H9 (cell line): ENCODE data around the gene RAB3A. TPM values are rescaled to one million over a fixed set of nuclear protein-coding genes. Genes with fewer than 3 reads are reported as not detected.

Experiments used
- DNase-seq: peaks from one replicate; pipeline ENCODE4 v3.0.0-alpha.2; 2017
- H2AFZ ChIP-seq: one replicate; pipeline ENCODE4 v1.6.1; 2013; ENCODE audit warnings: mild to moderate bottlenecking, low read length, control low read depth, moderate library complexity
- H2AK5ac ChIP-seq: 2 replicates; pipeline ENCODE4 v1.6.1; 2013; ENCODE audit warnings: low read length, control low read depth, mixed read lengths; ENCODE audit not compliant: insufficient read length
- H2BK120ac ChIP-seq: one replicate; pipeline ENCODE4 v1.6.1; 2013; ENCODE audit warnings: low read depth, mild to moderate bottlenecking, low read length, control low read depth, inconsistent platforms; ENCODE audit not compliant: poor library complexity, severe bottlenecking
- H2BK12ac ChIP-seq: 2 replicates; pipeline ENCODE4 v1.6.1; 2013; ENCODE audit warnings: low read length, control low read depth, mixed read lengths, low read depth; ENCODE audit not compliant: insufficient read length
- H2BK15ac ChIP-seq: 2 replicates; pipeline ENCODE4 v1.6.1; 2013; ENCODE audit warnings: low read depth, low read length, control low read depth
- H2BK20ac ChIP-seq: one replicate; pipeline ENCODE4 v1.6.1; 2013; ENCODE audit warnings: low read depth, mild to moderate bottlenecking, low read length, control low read depth, inconsistent platforms; ENCODE audit not compliant: poor library complexity, severe bottlenecking
- H2BK5ac ChIP-seq: 2 replicates; pipeline ENCODE4 v1.6.1; 2013; ENCODE audit warnings: low read length, control low read depth, mixed read lengths; ENCODE audit not compliant: insufficient read length
- H3K14ac ChIP-seq: 2 replicates; pipeline ENCODE4 v1.6.1; 2013; ENCODE audit warnings: low read length, control low read depth; ENCODE audit not compliant: insufficient read depth
- H3K18ac ChIP-seq: 2 replicates; pipeline ENCODE4 v1.6.1; 2013; ENCODE audit warnings: low read depth, mild to moderate bottlenecking, mixed read lengths, low read length, control low read depth; ENCODE audit not compliant: insufficient read length
- H3K23ac ChIP-seq: 2 replicates; pipeline ENCODE4 v1.6.1; 2013; ENCODE audit warnings: low read length, control low read depth, mixed read lengths, low read depth; ENCODE audit not compliant: insufficient read length
- H3K23me2 ChIP-seq: 2 replicates; pipeline ENCODE4 v1.6.1; 2013; ENCODE audit warnings: low read depth, mild to moderate bottlenecking, mixed read lengths, low read length, control low read depth; ENCODE audit not compliant: insufficient read length, poor library complexity, severe bottlenecking
- H3K27ac ChIP-seq: 2 replicates; pipeline ENCODE4 v1.5.1; 2013; ENCODE audit warnings: low read length, control low read depth, mixed read lengths, low read depth; ENCODE audit not compliant: insufficient read length
- H3K27me3 ChIP-seq: 2 replicates; pipeline ENCODE4 v1.6.1; 2013; ENCODE audit warnings: low read length, control low read depth, inconsistent platforms; ENCODE audit not compliant: insufficient read depth
- H3K4ac ChIP-seq: 2 replicates; pipeline ENCODE4 v1.6.1; 2013; ENCODE audit warnings: low read depth, mild to moderate bottlenecking, control low read depth, inconsistent platforms, low read length, moderate library complexity
- H3K4me1 ChIP-seq: 2 replicates; pipeline ENCODE4 v1.6.1; 2013; ENCODE audit warnings: low read length, control low read depth, inconsistent platforms; ENCODE audit not compliant: insufficient read depth
- H3K4me2 ChIP-seq: 2 replicates; pipeline ENCODE4 v1.6.1; 2013; ENCODE audit warnings: low read length, control low read depth, mixed read lengths; ENCODE audit not compliant: insufficient read length, insufficient read depth
- H3K56ac ChIP-seq: 2 replicates; pipeline ENCODE4 v1.6.1; 2013; ENCODE audit warnings: low read depth, mild to moderate bottlenecking, mixed read lengths, low read length, control low read depth; ENCODE audit not compliant: insufficient read length
- H3K79me1 ChIP-seq: 2 replicates; pipeline ENCODE4 v1.6.1; 2013; ENCODE audit warnings: low read depth, mild to moderate bottlenecking, moderate library complexity, low read length, control low read depth, inconsistent platforms; ENCODE audit not compliant: insufficient read depth, poor library complexity, severe bottlenecking
- H3K79me2 ChIP-seq: 2 replicates; pipeline ENCODE4 v1.6.1; 2013; ENCODE audit warnings: low read length, control low read depth, inconsistent platforms; ENCODE audit not compliant: insufficient read depth
- H3K9ac ChIP-seq: 2 replicates; pipeline ENCODE4 v1.6.1; 2013; ENCODE audit warnings: low read length, control low read depth, mixed read lengths; ENCODE audit not compliant: insufficient read length; ENCODE audit errors: extremely low read depth
- H3K9me3 ChIP-seq: one replicate; pipeline ENCODE4 v1.6.1; 2013; ENCODE audit warnings: low read depth, low read length, inconsistent platforms; ENCODE audit not compliant: control insufficient read depth
- H3T11ph ChIP-seq: one replicate; pipeline ENCODE4 v1.6.1; 2013; ENCODE audit warnings: mild to moderate bottlenecking, low read length, control low read depth, inconsistent platforms
- H4K20me1 ChIP-seq: one replicate; pipeline ENCODE4 v1.6.1; 2013; ENCODE audit not compliant: control insufficient read depth, insufficient read length, insufficient read depth
- H4K5ac ChIP-seq: 2 replicates; pipeline ENCODE4 v1.6.1; 2013; ENCODE audit warnings: low read depth, mild to moderate bottlenecking, mixed read lengths, low read length, control low read depth; ENCODE audit not compliant: insufficient read length
- H4K8ac ChIP-seq: replicated peaks from 2 replicates; pipeline ENCODE4 v1.6.1; 2013; ENCODE audit warnings: low read length, control low read depth, mixed read lengths, low read depth; ENCODE audit not compliant: insufficient read length
- H4K91ac ChIP-seq: 2 replicates; pipeline ENCODE4 v1.6.1; 2013; ENCODE audit warnings: low read depth, mild to moderate bottlenecking, moderate library complexity, mixed read lengths, low read length, control low read depth; ENCODE audit not compliant: insufficient read length
- H3K27ac Mint-ChIP-seq, 3 experiments: 2 replicates in 2 of 3; 3 replicates in 1 of 3; pipeline ENCODE4 v1.8.0; 2020 to 2021; ENCODE audit warnings: mixed read lengths in 3 of 3, mild to moderate bottlenecking in 1 of 3, moderate library complexity in 1 of 3
- H3K27me3 Mint-ChIP-seq: 2 replicates; pipeline ENCODE4 v1.8.0; 2021; ENCODE audit warnings: low read depth, mild to moderate bottlenecking, moderate library complexity, mixed read lengths
- H3K36me3 Mint-ChIP-seq, 3 experiments: 2 replicates in 2 of 3; 3 replicates in 1 of 3; pipeline ENCODE4 v1.8.0; 2020 to 2021; ENCODE audit warnings: low read depth in 3 of 3, mixed read lengths in 3 of 3; ENCODE audit not compliant: insufficient read depth in 1 of 3
- H3K4me1 Mint-ChIP-seq, 2 experiments: 2 replicates each; pipeline ENCODE4 v1.8.0; 2020; ENCODE audit warnings: mixed read lengths in 2 of 2
- H3K4me3 Mint-ChIP-seq, 2 experiments: 2 replicates in 1 of 2; 3 replicates in 1 of 2; pipeline ENCODE4 v1.8.0; 2020 to 2021; ENCODE audit warnings: mild to moderate bottlenecking in 2 of 2, mixed read lengths in 2 of 2, moderate library complexity in 1 of 2
- H3K9me3 Mint-ChIP-seq, 2 experiments: 2 replicates in 1 of 2; 3 replicates in 1 of 2; pipeline ENCODE4 v1.8.0; 2020; ENCODE audit warnings: mild to moderate bottlenecking in 2 of 2, mixed read lengths in 2 of 2, moderate library complexity in 1 of 2
- WGBS: extraction: QIAGEN DNeasy Blood & Tissue Kit; methylation state at CpG from one replicate; pipeline ENCODE4 v1.1.7; 2013; ENCODE audit warnings: missing lambda C conversion rate, low lambda C conversion rate, mixed read lengths; ENCODE audit not compliant: insufficient read length; ENCODE audit errors: extremely low coverage; 5-methylcytosine and 5-hydroxymethylcytosine counted together
- total RNA-seq: library from RNA; stranded (reverse); gene quantifications from 2 replicates; pipeline ENCODE4 v1.2.1, GENCODE V29; 2021
- TF ChIP-seq, protein P1 (sequence below): fragments of 200-600 bp; sonication (generic); conservative IDR thresholded peaks from 3 replicates; pipeline ENCODE4 v1.8.0; 2021; ENCODE audit warnings: antibody characterized with exemption, mild to moderate bottlenecking

Gene RAB3A
- total RNA-seq, 1 experiment from 2014 or later: 6.8 TPM

DNA sequence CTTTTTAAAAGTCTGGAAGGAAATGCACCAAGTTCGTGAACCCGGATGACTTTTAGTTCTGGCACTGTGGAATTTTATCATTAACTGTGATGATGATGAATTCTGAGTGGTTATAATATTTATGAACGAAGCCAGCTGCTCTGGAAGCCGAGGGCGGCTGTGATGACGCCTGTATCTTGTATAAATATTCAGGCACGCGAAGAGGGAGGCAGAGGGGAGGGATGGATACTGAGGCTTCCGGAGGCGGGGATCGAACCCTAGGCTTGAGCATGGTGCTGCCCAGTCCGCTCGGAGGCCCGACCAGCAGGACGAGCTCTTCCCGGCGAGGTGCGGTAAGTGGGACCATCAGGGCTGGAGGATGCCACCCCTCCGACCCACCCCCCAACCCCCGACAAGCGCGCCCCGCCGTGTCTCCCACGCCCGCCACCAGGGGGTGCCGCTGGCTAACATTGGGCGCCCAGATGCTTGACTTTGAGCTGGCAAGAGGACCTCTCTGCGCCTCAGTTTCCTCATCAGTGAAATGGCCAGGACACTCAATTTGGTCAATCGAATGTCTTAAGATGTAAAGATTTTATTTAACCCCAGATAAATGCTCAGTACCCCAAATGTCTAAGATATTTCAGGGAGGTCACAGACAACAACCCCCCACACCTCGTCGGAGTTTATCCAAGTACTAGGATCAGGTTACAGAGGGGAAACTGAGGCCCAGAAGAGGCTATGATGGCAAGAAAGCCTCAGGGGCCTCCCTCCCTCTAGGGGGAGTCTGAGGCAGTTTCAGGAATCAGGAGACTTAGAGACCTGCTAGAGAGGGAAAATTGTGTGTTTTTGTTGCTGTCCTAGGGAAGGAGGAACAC, 4.5 kb upstream of the RAB3A start:
- no peaks in the 10 kb centered on the region for H3K79me2 ChIP-seq
- H3K23ac ChIP-seq: no peak overlapping the region
- Mint-ChIP-seq H3K36me3 (no peaks in the 10 kb centered on the region), H3K9me3 (peaks cover 0 to under 1% of the 10 kb centered on the region in 2 experiments; a peak in 1 of 5 replicates), H3K4me1 (peaks cover 6 to 28% of the 10 kb centered on the region in 2 experiments), H3K27ac (no peak overlapping the region), H3K27me3 (no peaks in the 10 kb centered on the region), H3K4me3 (peak overlapping the region in 1 of 2 experiments; percentile 53; a peak in 2 of 5 replicates)
- H4K8ac ChIP-seq: no peak overlapping the region
- H2AK5ac ChIP-seq: no peak overlapping the region
- H2BK15ac ChIP-seq: no peak overlapping the region
- H3K18ac ChIP-seq: no peak overlapping the region
- no peak overlapping the region for H2AFZ ChIP-seq
- no peak overlapping the region for H4K5ac ChIP-seq
- H3K56ac ChIP-seq: no peak overlapping the region
- no peak overlapping the region for H2BK120ac ChIP-seq
- no peak overlapping the region for H4K91ac ChIP-seq
- H3K79me1 ChIP-seq: no peaks in the 10 kb centered on the region
- H3T11ph ChIP-seq: no peak overlapping the region
- H3K23me2 ChIP-seq: peaks cover 17% of the 10 kb centered on the region
- TF ChIP-seq, protein P1, sequence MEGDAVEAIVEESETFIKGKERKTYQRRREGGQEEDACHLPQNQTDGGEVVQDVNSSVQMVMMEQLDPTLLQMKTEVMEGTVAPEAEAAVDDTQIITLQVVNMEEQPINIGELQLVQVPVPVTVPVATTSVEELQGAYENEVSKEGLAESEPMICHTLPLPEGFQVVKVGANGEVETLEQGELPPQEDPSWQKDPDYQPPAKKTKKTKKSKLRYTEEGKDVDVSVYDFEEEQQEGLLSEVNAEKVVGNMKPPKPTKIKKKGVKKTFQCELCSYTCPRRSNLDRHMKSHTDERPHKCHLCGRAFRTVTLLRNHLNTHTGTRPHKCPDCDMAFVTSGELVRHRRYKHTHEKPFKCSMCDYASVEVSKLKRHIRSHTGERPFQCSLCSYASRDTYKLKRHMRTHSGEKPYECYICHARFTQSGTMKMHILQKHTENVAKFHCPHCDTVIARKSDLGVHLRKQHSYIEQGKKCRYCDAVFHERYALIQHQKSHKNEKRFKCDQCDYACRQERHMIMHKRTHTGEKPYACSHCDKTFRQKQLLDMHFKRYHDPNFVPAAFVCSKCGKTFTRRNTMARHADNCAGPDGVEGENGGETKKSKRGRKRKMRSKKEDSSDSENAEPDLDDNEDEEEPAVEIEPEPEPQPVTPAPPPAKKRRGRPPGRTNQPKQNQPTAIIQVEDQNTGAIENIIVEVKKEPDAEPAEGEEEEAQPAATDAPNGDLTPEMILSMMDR: peak; percentile 76
- no peak overlapping the region for H2BK20ac ChIP-seq
- H2BK12ac ChIP-seq: no peak overlapping the region
- no peak overlapping the region for H3K9ac ChIP-seq
- no peaks in the 10 kb centered on the region for H3K9me3 ChIP-seq
- no peak overlapping the region for H3K27ac ChIP-seq
- no peak overlapping the region for H3K4me2 ChIP-seq
- H3K14ac ChIP-seq: no peak overlapping the region
- DNase-seq: peak; percentile 72
- no peaks in the 10 kb centered on the region for H3K27me3 ChIP-seq
- H3K4me1 ChIP-seq: no peaks in the 10 kb centered on the region
- WGBS: no CpG with 5 or more reads among the region's 32 CpGs
- H3K4ac ChIP-seq: no peak overlapping the region
- H2BK5ac ChIP-seq: no peak overlapping the region
- H4K20me1 ChIP-seq: peaks cover under 1% of the 10 kb centered on the region
